ENCODE results near the gene C10orf62.
"Not testable (repeated sequence)": the region's sequence is repeated elsewhere in the genome, so short reads cannot be mapped to it uniquely, and the experiment has no call there.

The C10orf62 gene

GRCh38 chr10:97573021-97573420 lies 16.5 kb upstream of the C10orf62 start:
- Histone ChIP-seq H3K9me3 (ENCODE audit: severe bottlenecking) (no peaks in the 10 kb centered on the region), H3K4me3 (ENCODE audit: severe bottlenecking) (no peak overlapping the region), H3K4me1 (ENCODE audit: insufficient read depth, poor library complexity, severe bottlenecking) (peaks cover 47% of the 10 kb centered on the region), H3K36me3 (ENCODE audit: low read depth) (no peaks in the 10 kb centered on the region), H3K27me3 (ENCODE audit: insufficient read depth, poor library complexity, severe bottlenecking) (no peaks in the 10 kb centered on the region), H3K27ac (ENCODE audit: poor library complexity, severe bottlenecking) (peak overlapping the region; percentile 99)
- ATAC-seq (ENCODE audit: low read depth) (no peak), DNase-seq (ENCODE audit: low spot score) (no peak)
- TF ChIP-seq, protein P1, sequence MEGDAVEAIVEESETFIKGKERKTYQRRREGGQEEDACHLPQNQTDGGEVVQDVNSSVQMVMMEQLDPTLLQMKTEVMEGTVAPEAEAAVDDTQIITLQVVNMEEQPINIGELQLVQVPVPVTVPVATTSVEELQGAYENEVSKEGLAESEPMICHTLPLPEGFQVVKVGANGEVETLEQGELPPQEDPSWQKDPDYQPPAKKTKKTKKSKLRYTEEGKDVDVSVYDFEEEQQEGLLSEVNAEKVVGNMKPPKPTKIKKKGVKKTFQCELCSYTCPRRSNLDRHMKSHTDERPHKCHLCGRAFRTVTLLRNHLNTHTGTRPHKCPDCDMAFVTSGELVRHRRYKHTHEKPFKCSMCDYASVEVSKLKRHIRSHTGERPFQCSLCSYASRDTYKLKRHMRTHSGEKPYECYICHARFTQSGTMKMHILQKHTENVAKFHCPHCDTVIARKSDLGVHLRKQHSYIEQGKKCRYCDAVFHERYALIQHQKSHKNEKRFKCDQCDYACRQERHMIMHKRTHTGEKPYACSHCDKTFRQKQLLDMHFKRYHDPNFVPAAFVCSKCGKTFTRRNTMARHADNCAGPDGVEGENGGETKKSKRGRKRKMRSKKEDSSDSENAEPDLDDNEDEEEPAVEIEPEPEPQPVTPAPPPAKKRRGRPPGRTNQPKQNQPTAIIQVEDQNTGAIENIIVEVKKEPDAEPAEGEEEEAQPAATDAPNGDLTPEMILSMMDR (IDR thresholded peaks at IDR 0.05; ENCODE audit: poor library complexity, severe bottlenecking), result no peak

GRCh38 chr10:97573672-97574071 lies 15.8 kb upstream of the C10orf62 start:
- Histone ChIP-seq H3K27me3 (ENCODE audit: insufficient read depth, poor library complexity, severe bottlenecking) (no peaks in the 10 kb centered on the region), H3K27ac (ENCODE audit: poor library complexity, severe bottlenecking) (peak overlapping the region; percentile 99), H3K9me3 (ENCODE audit: severe bottlenecking) (no peaks in the 10 kb centered on the region), H3K4me3 (ENCODE audit: severe bottlenecking) (no peak overlapping the region), H3K36me3 (ENCODE audit: low read depth) (no peaks in the 10 kb centered on the region), H3K4me1 (ENCODE audit: insufficient read depth, poor library complexity, severe bottlenecking) (peaks cover 47% of the 10 kb centered on the region)
- ATAC-seq (ENCODE audit: low read depth) (no peak), DNase-seq (ENCODE audit: low spot score) (no peak)
- TF ChIP-seq, protein P1 (IDR thresholded peaks at IDR 0.05; ENCODE audit: poor library complexity, severe bottlenecking), result no peak

GRCh38 chr10:97574374-97575126 lies 15.0 kb upstream of the C10orf62 start:
- Histone ChIP-seq H3K36me3 (ENCODE audit: low read depth) (no peaks in the 10 kb centered on the region), H3K9me3 (ENCODE audit: severe bottlenecking) (no peaks in the 10 kb centered on the region), H3K27me3 (ENCODE audit: insufficient read depth, poor library complexity, severe bottlenecking) (no peaks in the 10 kb centered on the region), H3K4me3 (ENCODE audit: severe bottlenecking) (no peak overlapping the region), H3K27ac (ENCODE audit: poor library complexity, severe bottlenecking) (peak overlapping the region; percentile 99), H3K4me1 (ENCODE audit: insufficient read depth, poor library complexity, severe bottlenecking) (peaks cover 47% of the 10 kb centered on the region)
- ATAC-seq (ENCODE audit: low read depth) (peak; percentile 62), DNase-seq (ENCODE audit: low spot score) (peak; percentile 95)
- TF ChIP-seq, protein P1 (IDR thresholded peaks at IDR 0.05; ENCODE audit: poor library complexity, severe bottlenecking), result no peak

DNA sequence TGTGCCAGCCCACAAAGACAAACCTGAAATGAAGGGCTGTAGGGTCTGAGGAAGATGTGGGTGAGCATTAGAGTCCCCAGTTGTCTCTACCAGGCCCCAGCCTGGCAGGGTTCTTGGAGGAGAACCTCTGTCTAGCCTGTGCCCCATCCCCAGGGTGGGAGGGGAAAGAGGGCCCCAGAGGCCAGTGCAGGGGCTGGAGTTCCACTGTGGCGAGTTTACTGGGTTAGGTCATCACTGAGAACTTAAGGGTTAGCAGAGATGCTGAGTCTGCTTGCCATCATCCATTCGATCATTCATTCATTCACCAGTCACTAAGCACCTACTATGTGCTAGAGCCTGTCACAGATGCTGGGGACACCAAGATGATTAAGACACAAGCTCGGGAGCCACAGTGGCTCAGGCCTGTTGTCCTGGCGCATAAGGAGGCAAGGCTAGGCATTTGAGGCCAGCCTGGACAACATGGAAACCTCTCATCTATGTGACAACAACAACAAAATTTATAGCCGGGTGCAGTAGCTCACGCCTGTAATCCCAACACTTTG lies 14.3 kb upstream of the C10orf62 start:
- Histone ChIP-seq H3K36me3 (ENCODE audit: low read depth) (no peaks in the 10 kb centered on the region), H3K4me3 (ENCODE audit: severe bottlenecking) (no peak overlapping the region), H3K4me1 (ENCODE audit: insufficient read depth, poor library complexity, severe bottlenecking) (peaks cover 47% of the 10 kb centered on the region), H3K9me3 (ENCODE audit: severe bottlenecking) (no peaks in the 10 kb centered on the region), H3K27me3 (ENCODE audit: insufficient read depth, poor library complexity, severe bottlenecking) (no peaks in the 10 kb centered on the region), H3K27ac (ENCODE audit: poor library complexity, severe bottlenecking) (peak overlapping the region; percentile 99)
- TF ChIP-seq, protein P1 (IDR thresholded peaks at IDR 0.05; ENCODE audit: poor library complexity, severe bottlenecking), result no peak
- no peak for ATAC-seq (ENCODE audit: low read depth)
- DNase-seq (ENCODE audit: low spot score), result no peak

- not testable (repeated sequence) for H3K4me3 ChIP-seq (ENCODE audit: severe bottlenecking); DNase-seq (ENCODE audit: low spot score); H3K27me3 ChIP-seq (ENCODE audit: insufficient read depth, poor library complexity, severe bottlenecking); H3K9me3 ChIP-seq (ENCODE audit: severe bottlenecking); ATAC-seq (ENCODE audit: low read depth); H3K36me3 ChIP-seq (ENCODE audit: low read depth)
- Histone ChIP-seq H3K4me1 (ENCODE audit: insufficient read depth, poor library complexity, severe bottlenecking) (peaks cover 35% of the 10 kb centered on the region), H3K27ac (ENCODE audit: poor library complexity, severe bottlenecking) (peak overlapping the region; percentile 99)
These were observed 13.0 kb upstream of the C10orf62 start for GRCh38 chr10:97576487-97576886.

All from RWPE2 (cell line).